BLaER1 treated with 17β-estradiol and CSF1 and Interleukin-3, amounts not matched to agents 10 nM and 100 nM (cell line): ENCODE results near the gene DNLZ.
A peak's percentile ranks its signal among the peaks of the same experiment; 100 is the strongest.

Experiments used
- H3K27ac ChIP-seq, 11 experiments: shearing (Covaris generic); formaldehyde crosslinking; 2 replicates each; pipeline ENCODE4 v1.8.1; 2022
- H3K27me3 ChIP-seq, 11 experiments: shearing (Covaris generic); formaldehyde crosslinking; 2 replicates each; pipeline ENCODE4 v1.8.1; 2022
- H3K36me3 ChIP-seq, 11 experiments: shearing (Covaris generic); formaldehyde crosslinking; 2 replicates each; pipeline ENCODE4 v1.8.1; 2022
- H3K4me1 ChIP-seq, 10 experiments: shearing (Covaris generic); formaldehyde crosslinking; 2 replicates each; pipeline ENCODE4 v1.8.1; 2022
- H3K4me2 ChIP-seq, 11 experiments: shearing (Covaris generic); formaldehyde crosslinking; 2 replicates each; pipeline ENCODE4 v1.8.1; 2022
- H3K4me3 ChIP-seq, 10 experiments: shearing (Covaris generic); formaldehyde crosslinking; 2 replicates each; pipeline ENCODE4 v1.8.1; 2022
- H3K9ac ChIP-seq, 11 experiments: shearing (Covaris generic); formaldehyde crosslinking; 2 replicates each; pipeline ENCODE4 v1.8.1; 2022
- H3K9me3 ChIP-seq, 11 experiments: shearing (Covaris generic); formaldehyde crosslinking; replicated peaks in 1 of 11; 2 replicates each; pipeline ENCODE4 v1.8.1; 2022
- H4K20me1 ChIP-seq, 11 experiments: shearing (Covaris generic); formaldehyde crosslinking; 2 replicates each; pipeline ENCODE4 v1.8.1; 2022
- Cebpa-rat ChIP-seq, 11 experiments: shearing (Covaris generic); IDR thresholded peaks; 2 replicates each; pipeline ENCODE4 v1.8.1; 2022

Gene DNLZ

DNA sequence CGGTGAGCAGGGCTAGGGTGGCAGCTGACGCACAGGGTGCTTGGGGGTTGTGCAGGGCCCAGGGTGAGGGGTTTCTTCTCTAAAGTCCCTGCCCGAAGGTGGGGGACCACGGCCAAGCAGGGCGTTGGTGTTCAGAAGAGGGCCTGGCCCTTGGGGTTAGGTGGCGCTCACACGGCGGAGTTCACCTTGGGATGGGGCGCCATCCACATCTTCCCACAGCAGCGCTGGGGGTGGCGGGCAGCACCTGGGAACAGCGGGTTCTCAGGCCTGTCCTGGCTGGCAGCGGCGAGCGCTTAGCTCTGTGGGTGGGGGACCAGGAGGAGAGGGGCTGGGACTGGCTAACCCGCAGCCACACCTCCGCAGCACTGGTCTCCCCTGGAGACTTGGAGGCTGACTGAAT, 30.1 kb downstream of the DNLZ start:
- Histone ChIP-seq H3K4me3 (no peak overlapping the region), H3K4me1 (peaks cover 20 to 68% (median 61%) of the 10 kb centered on the region in 10 experiments), H3K4me2 (peak overlapping the region in 4 of 11 experiments; percentile 36 to 100 (median 99); a peak in 4 of 22 replicates), H4K20me1 (peaks cover 0 to 100% (median 87%) of the 10 kb centered on the region in 11 experiments; a peak in 20 of 22 replicates), H3K27ac (peak overlapping the region in 4 of 11 experiments; percentile 16 to 52 (median 28); a peak in 5 of 22 replicates), H3K9me3 (no peaks in the 10 kb centered on the region), H3K9ac (peak overlapping the region in 3 of 11 experiments; percentile 41 to 56 (median 52); a peak in 4 of 22 replicates), H3K27me3 (no peaks in the 10 kb centered on the region), H3K36me3 (peaks cover 14 to 79% (median 68%) of the 10 kb centered on the region in 11 experiments; a peak in 21 of 22 replicates)
- TF ChIP-seq Cebpa-rat (IDR thresholded peaks at IDR 0.05) = no peak

DNA sequence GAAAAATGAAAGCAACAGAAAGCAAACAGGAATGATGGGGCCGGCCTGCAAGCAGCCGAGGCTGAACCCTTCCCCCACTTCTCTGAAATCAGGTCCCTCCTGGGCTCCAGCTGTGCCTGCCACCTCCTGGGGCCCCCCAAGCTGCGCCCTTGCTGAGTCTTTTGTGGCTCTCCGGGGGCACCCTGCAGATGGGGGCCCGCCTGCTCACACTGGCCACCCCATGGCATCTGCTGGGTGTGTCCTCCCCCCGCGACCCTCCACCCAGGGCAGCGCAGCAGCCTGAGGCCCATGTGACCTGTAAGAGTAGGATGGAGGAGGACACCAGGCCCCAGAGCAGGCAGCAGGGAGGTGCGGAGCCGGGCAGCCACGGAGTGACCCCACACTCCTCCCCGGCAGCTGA, 30.5 kb downstream of the DNLZ start:
- H4K20me1 ChIP-seq = peaks cover 0 to 100% (median 86%) of the 10 kb centered on the region in 11 experiments; a peak in 20 of 22 replicates
- H3K27me3 ChIP-seq = no peaks in the 10 kb centered on the region
- peak overlapping the region in 5 of 11 experiments; percentile 16 to 52 (median 18); a peak in 5 of 22 replicates for H3K27ac ChIP-seq
- H3K4me1 ChIP-seq = peaks cover 24 to 65% (median 58%) of the 10 kb centered on the region in 10 experiments
- peak overlapping the region in 5 of 11 experiments; percentile 26 to 56 (median 48); a peak in 4 of 22 replicates for H3K9ac ChIP-seq
- peaks cover 9 to 74% (median 64%) of the 10 kb centered on the region in 11 experiments; a peak in 21 of 22 replicates for H3K36me3 ChIP-seq
- peak overlapping the region in 6 of 11 experiments; percentile 36 to 100 (median 98); a peak in 8 of 22 replicates for H3K4me2 ChIP-seq
- no peaks in the 10 kb centered on the region for H3K9me3 ChIP-seq
- no peak for TF ChIP-seq Cebpa-rat (IDR thresholded peaks at IDR 0.05)
- no peak overlapping the region for H3K4me3 ChIP-seq

- peaks cover 26 to 60% (median 53%) of the 10 kb centered on the region in 10 experiments for H3K4me1 ChIP-seq
- H3K9me3 ChIP-seq = no peaks in the 10 kb centered on the region
- H3K27me3 ChIP-seq = no peaks in the 10 kb centered on the region
- peak overlapping the region in 1 of 11 experiments; percentile 52; a peak in 1 of 22 replicates for H3K27ac ChIP-seq
- peak overlapping the region in 8 of 11 experiments; percentile 8 to 95 (median 50); a peak in 8 of 22 replicates for H3K9ac ChIP-seq
- H3K4me2 ChIP-seq = peak overlapping the region in 8 of 11 experiments; percentile 38 to 100 (median 96); a peak in 13 of 22 replicates
- peaks cover 0 to 97% (median 82%) of the 10 kb centered on the region in 11 experiments; a peak in 20 of 22 replicates for H4K20me1 ChIP-seq
- peaks cover 4 to 69% (median 59%) of the 10 kb centered on the region in 11 experiments; a peak in 21 of 22 replicates for H3K36me3 ChIP-seq
- TF ChIP-seq Cebpa-rat (IDR thresholded peaks at IDR 0.05) = no peak
- H3K4me3 ChIP-seq = no peak overlapping the region
These were observed 31.0 kb downstream of the DNLZ start for GRCh38 chr9:136332482-136332983.

DNA sequence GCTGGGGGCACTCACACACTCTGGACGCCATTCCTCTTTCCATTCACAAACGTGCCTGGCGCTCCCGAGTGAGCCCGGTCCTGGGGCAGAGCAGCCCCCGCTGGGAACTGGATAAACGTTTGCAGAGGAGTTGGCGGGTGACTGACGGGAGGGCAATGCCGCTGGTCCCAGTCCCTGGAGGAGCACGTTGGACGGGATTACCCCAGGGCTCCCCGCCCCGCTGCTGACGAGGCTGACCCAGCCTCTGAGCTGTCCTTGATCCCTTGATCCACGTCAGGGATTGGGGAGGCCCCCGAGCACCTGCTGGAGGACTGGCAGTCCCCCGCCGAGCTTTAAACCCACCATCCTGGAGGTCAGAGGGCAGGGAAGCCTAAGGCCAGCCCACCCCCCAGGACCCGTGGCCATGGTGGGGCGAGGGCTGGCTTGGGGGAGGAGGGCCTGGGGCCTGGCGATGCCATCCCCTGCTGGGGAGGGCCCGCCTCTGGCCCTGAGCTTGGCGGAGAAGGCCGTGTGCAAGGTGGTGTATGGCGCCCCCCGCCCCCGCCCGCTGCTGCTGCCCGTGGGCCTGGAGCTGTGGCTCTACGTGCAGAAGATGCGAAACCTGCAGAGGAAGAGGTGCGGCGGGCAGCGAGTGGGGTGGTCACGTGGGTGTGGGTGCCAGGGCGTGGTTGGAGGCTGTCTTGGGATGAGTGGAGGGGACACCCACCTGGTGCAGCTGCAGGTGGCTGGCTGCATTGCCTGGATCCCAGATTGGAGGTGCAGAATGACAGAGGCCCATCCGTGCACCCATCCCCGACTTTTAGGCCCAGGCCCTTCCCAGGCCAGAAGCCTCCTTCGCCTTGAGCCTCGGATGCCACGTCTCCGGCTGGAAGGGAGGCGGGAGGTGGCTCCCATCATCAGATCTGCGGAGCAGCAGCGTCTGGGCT, 31.7 kb downstream of the DNLZ start:
- Histone ChIP-seq H3K9ac (peak overlapping the region in 7 of 11 experiments; percentile 8 to 95 (median 52); a peak in 10 of 22 replicates), H3K4me1 (peaks cover 28 to 58% (median 51%) of the 10 kb centered on the region in 10 experiments), H4K20me1 (peaks cover 0 to 90% (median 80%) of the 10 kb centered on the region in 11 experiments; a peak in 20 of 22 replicates), H3K27me3 (no peaks in the 10 kb centered on the region), H3K9me3 (no peaks in the 10 kb centered on the region), H3K4me2 (peak overlapping the region in 8 of 11 experiments; percentile 38 to 100 (median 96); a peak in 14 of 22 replicates), H3K27ac (peak overlapping the region in 3 of 11 experiments; percentile 2 to 31 (median 7); a peak in 4 of 22 replicates), H3K4me3 (no peak overlapping the region), H3K36me3 (peaks cover 0 to 62% (median 52%) of the 10 kb centered on the region in 11 experiments; a peak in 20 of 22 replicates)
- TF ChIP-seq Cebpa-rat (IDR thresholded peaks at IDR 0.05) = no peak

DNA sequence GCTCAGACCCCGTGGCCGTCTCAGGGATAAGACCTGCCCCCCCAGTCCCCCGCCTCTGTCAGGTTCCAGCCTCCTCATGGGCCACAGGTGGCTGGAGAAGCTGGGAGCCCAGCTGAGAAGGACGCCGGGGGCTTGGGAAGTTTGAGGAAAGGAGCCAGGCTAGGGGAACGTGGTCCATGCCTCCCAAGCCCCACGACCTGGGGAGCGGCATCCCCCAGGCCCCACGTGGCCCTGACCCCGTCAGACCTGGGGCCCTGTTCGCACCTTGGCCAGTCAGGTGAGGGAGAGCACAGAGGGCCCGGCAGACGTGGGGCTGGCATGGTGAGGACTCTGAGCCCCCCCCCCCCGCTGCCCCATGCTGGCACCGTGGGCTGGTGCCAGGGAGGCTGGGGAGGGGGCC, 32.5 kb downstream of the DNLZ start:
- H3K4me1 ChIP-seq = peaks cover 36 to 66% (median 59%) of the 10 kb centered on the region in 10 experiments
- peaks cover 0 to 54% (median 44%) of the 10 kb centered on the region in 11 experiments; a peak in 19 of 22 replicates for H3K36me3 ChIP-seq
- H3K27me3 ChIP-seq = no peaks in the 10 kb centered on the region

DNA sequence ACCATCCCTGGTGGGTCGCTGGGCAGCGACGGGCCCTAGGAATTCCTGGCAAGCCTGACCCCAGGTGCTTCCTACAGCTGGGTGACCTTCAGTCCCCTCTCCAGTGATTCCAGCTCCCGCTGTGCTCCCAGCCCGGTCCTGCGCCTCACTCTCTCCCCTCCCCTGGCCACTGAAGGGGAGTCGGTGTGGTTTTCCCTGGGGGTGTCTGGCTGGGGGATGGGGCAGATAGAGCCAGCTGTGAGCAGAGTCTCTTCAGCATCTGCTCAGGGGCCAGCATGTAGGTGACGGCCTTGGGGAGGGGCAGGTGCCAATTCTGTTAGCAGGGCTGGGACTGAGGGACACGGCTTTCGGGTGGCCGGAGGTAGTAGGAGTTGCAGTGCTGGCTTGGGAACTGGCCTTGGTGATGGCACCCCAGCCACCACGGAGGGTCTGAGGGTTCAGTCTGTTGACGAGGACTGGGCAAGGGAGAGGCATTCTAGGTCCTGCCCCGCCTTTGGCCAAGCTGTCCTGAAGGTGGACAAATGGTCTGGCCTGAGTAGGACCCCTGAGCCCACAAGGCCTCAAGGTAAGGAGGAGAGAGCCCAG, 33.0 kb downstream of the DNLZ start:
- Histone ChIP-seq H3K27ac (peak overlapping the region in 7 of 11 experiments; percentile 81 to 93 (median 87); a peak in 13 of 22 replicates), H3K4me2 (peak overlapping the region; percentile 93 to 100 (median 99)), H3K9ac (peak overlapping the region; percentile 71 to 95 (median 86); a peak in 18 of 22 replicates), H3K4me3 (peak overlapping the region in 7 of 10 experiments; percentile 71 to 91 (median 85); a peak in 9 of 20 replicates), H3K9me3 (no peaks in the 10 kb centered on the region), H3K27me3 (no peaks in the 10 kb centered on the region), H3K36me3 (peaks cover 0 to 49% (median 39%) of the 10 kb centered on the region in 11 experiments; a peak in 18 of 22 replicates), H3K4me1 (peaks cover 40 to 72% (median 64%) of the 10 kb centered on the region in 10 experiments), H4K20me1 (peaks cover 0 to 77% (median 73%) of the 10 kb centered on the region in 11 experiments; a peak in 20 of 22 replicates)
- TF ChIP-seq Cebpa-rat (IDR thresholded peaks at IDR 0.05) = no peak

More for the DNA sequence above, 32.5 kb downstream of the DNLZ start:
- Histone ChIP-seq H4K20me1 (peaks cover 0 to 82% (median 77%) of the 10 kb centered on the region in 11 experiments; a peak in 20 of 22 replicates), H3K4me3 (peak overlapping the region in 4 of 10 experiments; percentile 71 to 91 (median 87); a peak in 5 of 20 replicates), H3K9ac (peak overlapping the region in 9 of 11 experiments; percentile 30 to 95 (median 86); a peak in 14 of 22 replicates), H3K4me2 (peak overlapping the region in 9 of 11 experiments; percentile 93 to 100 (median 99); a peak in 18 of 22 replicates), H3K9me3 (no peaks in the 10 kb centered on the region), H3K27ac (peak overlapping the region in 6 of 11 experiments; percentile 37 to 93 (median 86); a peak in 9 of 22 replicates)
- no peak for TF ChIP-seq Cebpa-rat (IDR thresholded peaks at IDR 0.05)

GRCh38 chr9:136329636-136330405, 33.7 kb downstream of the DNLZ start:
- Histone ChIP-seq H3K4me1 (peaks cover 40 to 78% (median 71%) of the 10 kb centered on the region in 10 experiments), H3K4me3 (peak overlapping the region in 9 of 10 experiments; percentile 71 to 91 (median 79); a peak in 17 of 20 replicates), H3K27ac (peak overlapping the region in 9 of 11 experiments; percentile 44 to 93 (median 86); a peak in 17 of 22 replicates), H3K36me3 (peaks cover 0 to 42% (median 32%) of the 10 kb centered on the region in 11 experiments; a peak in 17 of 22 replicates), H3K27me3 (no peaks in the 10 kb centered on the region), H3K4me2 (peak overlapping the region; percentile 93 to 100 (median 99)), H3K9ac (peak overlapping the region; percentile 71 to 95 (median 86)), H4K20me1 (peaks cover 0 to 70% (median 66%) of the 10 kb centered on the region in 11 experiments; a peak in 20 of 22 replicates), H3K9me3 (no peaks in the 10 kb centered on the region)
- TF ChIP-seq Cebpa-rat (IDR thresholded peaks at IDR 0.05) = no peak
